ENCODE data around the gene CLEC16A.

Gene CLEC16A

DNA sequence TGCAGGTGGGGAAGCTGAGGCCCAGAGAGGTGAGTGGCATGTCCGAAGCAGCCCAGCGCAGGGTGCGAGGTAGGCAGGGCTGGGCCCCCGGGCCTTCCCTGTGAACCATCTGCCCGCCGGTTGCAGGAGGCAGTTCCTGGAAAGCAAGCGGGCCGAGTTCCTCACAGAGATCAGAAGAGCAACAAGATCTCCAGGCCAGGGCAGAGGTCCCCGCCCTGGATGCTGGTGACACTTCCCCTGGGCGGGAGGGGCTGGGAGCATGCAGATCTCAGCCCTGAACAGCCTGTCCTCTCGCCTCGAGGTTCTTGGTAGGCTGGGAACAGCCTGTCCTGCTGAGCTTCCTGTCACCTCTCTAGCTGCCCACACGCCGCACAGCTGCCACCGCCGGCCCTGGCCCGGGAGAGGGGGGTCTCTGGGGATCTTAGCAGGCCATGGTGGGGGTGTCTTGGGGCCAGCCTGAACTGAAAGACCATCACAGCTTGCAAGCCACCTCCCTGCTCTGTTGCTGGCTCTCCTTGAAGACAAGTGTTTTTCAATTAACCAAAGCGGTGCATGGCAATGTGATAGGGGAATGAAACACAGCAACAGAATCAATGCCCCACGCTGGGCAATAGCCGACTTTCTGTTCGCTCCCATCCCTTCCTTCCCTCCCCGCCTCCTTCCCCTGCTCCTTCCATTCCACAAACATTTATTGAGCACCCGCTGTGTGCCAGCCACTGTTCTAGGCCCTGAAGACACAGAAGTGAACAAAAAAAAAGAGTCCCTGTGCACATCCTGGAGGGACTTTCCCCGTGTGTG, 279.9 kb downstream of the CLEC16A start:
- DNase-seq (ENCODE audit: low spot score) = no peak

DNA sequence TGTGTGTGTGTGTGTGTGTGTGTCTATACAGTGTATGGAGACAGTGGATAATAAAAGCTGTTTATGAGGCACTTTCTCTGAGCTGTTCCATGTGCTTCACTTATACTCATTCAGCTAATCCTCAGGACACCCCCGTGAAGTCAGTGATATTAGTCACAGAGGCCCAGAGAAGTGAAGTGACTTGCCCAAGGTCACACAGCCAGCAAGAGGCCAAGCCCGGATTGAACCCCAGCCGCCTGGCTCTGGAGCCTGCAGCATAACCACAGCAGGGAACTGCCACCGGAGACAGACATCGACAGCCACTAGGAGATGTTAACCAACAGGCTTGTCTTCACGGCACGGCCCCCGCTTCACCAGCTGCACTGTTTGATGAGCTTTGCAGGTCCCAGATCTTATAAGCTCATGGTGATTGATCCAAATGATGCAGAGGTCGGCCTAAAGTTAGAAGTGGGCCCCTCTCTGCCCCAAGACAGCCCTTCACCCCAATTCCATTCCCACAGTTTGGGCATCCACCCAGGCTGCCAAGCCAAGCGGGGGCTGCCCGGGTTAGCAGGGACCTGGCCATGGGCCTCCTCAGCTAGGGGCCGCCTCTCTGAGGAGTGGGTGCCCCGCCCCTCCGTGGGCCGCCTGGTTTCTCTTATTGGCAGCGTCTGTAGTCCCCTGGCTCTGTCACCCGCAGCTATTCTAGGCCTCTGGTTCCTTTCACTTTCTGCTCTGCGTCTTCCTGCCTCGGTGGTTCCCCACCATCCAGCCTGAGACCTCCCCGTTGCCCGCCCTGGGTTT, 280.7 kb downstream of the CLEC16A start:
- no peak for DNase-seq (ENCODE audit: low spot score)

DNA sequence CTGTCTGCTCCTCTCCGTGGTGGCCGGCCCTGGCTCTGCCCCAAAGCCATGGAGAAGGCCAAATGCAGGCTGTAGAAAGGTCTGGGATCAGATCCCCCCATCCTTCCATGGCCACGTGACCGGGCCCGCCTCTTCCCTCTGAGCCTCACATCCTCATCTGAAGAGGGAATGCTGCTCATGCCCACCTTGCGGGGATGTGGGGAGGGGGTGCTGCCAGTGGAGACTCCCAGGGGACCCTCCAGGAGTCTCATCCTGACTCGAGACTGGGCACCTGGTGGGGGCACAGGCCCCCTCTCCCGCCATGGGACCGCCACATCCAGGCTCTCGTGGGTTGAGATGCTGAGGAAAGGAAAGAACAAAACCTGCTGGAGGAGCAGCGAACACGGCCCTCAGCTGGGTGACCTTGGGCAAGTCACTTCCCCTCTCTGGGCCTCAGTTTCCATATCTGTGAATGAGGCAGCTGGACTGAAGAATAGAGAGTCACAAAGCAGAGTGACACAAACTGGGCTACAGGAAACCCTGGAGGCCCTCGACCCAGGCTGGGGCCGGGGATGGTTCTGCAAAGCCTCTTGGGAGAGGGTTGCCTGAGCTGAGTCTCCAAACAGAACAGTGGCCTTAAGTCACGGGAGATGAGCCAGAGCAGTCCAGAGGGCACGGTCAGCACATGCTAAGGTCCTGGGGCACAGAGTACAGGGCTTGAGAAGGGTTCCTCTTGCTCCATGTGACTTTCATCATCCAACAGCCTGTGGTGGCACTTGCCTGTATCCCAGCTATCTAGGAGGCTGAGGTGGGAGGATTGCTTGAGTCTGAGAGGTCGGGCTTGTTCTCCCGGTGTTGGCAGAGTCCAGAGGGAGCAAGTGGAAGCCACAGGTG, 281.5 kb downstream of the CLEC16A start:
- no peak for DNase-seq (ENCODE audit: low spot score)

DNA sequence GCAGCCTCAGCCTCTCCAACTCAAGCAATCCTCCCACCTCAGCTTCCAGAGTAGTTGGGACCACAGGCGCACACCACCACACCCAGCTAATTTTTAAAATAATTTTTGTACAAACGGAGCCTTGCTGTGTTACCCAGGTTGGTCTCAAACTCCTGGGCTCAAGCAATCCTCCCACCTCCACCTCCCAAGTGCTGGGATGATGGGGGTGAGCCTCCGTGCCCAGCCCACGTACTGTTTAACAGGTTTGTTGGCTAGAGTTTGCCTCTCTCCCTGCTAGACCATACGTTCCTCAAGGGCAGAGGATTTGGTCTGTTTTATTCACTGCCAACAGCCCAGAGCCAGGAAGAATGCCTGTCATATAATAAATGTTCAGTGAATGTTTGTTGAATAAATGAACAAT, 285.1 kb downstream of the CLEC16A start:
- DNase-seq (ENCODE audit: low spot score) = no peak

DNA sequence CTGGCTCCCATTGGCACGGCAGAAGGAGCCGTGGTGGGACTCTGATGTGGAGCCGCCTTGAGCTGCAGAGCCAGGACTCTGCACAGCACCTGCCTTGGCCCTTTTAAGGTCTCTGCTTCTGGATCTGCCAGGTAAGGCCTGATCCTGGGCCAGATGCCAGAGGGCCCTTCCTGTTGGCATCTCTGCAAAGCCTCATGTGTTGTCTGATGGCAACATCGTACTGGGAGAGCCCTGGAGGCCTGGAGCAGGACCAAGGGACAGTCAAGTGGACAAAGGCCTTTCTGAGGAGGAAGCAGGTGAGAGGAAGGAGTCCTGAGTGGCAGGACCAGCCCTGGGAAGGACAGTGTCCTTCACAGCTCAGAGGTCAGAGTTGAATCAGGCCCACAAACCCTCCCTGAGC, 285.5 kb downstream of the CLEC16A start:
- no peak for DNase-seq (ENCODE audit: low spot score)

DNA sequence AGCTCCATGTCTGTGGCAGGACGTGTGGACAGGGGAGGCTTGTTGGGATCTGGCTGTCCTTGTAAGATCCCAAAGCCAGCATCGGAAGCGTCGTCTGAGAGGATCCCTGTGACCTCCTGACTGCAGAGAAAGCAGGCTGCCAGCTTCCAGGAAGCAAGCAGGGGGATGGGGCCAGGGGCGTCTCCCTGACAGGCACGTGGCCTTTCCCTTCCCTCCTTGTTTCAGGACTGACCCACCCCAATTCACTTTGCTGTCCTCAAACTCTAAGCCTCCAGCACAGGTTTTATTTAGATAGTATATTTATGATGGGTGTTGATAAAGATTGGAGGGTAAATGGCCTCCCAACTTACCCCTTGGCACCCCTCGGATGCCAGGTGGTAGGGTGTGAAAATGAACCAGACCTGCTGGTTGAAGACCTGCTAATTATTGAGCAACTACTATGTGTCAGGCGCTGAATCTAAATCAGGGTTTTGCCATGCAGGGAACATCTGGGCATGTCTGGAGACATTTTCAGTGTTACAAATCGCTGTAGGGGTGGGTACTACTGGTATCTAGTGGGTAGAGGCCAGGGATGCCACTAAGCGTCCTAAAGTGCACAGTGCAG, 287.1 kb downstream of the CLEC16A start:
- DNase-seq (ENCODE audit: low spot score) = no peak

Measured in COLO829 (cell line).